Neural cell (in vitro differentiated cells): ENCODE results near the gene PIK3C2G. TPM values are rescaled to one million over a fixed set of nuclear protein-coding genes. Genes with fewer than 3 reads are reported as not detected.

Experiments
- H2AFZ ChIP-seq: fragments of 200-600, 300-800 bp; sonication (generic), shearing (Covaris generic); 2 replicates; pipeline ENCODE4 v1.6.0; 2014; ENCODE audit warnings: low read depth, mild to moderate bottlenecking, antibody characterized with exemption, low read length, moderate library complexity
- H3F3A ChIP-seq: fragments of 200-600 bp; shearing (Covaris generic); 2 replicates; pipeline ENCODE4 v1.6.1; 2016; ENCODE audit warnings: mild to moderate bottlenecking, moderate library complexity, mixed read lengths, antibody characterized with exemption, low read length; ENCODE audit not compliant: insufficient read depth, poor library complexity, severe bottlenecking
- H3K27ac ChIP-seq: fragments of 200-600, 300-800 bp; sonication (generic), shearing (Covaris generic); 2 replicates; pipeline ENCODE4 v1.5.1; 2014; ENCODE audit warnings: mild to moderate bottlenecking, low read length, moderate library complexity
- H3K27me3 ChIP-seq: fragments of 300-800, 200-600 bp; sonication (generic), shearing (Covaris generic); 2 replicates; pipeline ENCODE4 v1.6.0; 2014; ENCODE audit warnings: mild to moderate bottlenecking, low read depth, low read length, moderate library complexity; ENCODE audit not compliant: insufficient read depth
- H3K36me3 ChIP-seq: fragments of 300-800, 200-600 bp; sonication (generic), shearing (Covaris generic); 2 replicates; pipeline ENCODE4 v1.5.1; 2014; ENCODE audit warnings: mild to moderate bottlenecking, antibody characterized with exemption, low read length, moderate library complexity; ENCODE audit not compliant: insufficient read depth
- H3K4me2 ChIP-seq: fragments of 300-800, 200-600 bp; sonication (generic), shearing (Covaris generic); 2 replicates; pipeline ENCODE4 v1.6.0; 2014; ENCODE audit warnings: mild to moderate bottlenecking, low read length
- H3K4me3 ChIP-seq: fragments of 300-800, 200-600 bp; sonication (generic), shearing (Covaris generic); 2 replicates; pipeline ENCODE4 v1.5.1; 2014; ENCODE audit warnings: mild to moderate bottlenecking, low read length, moderate library complexity
- H3K79me2 ChIP-seq: fragments of 200-600 bp; shearing (Covaris generic); replicated peaks from 2 replicates; pipeline ENCODE4 v1.6.0; 2014; ENCODE audit warnings: mild to moderate bottlenecking, low read length, moderate library complexity; ENCODE audit not compliant: insufficient read depth
- H3K9ac ChIP-seq: fragments of 300-800, 200-600 bp; sonication (generic), shearing (Covaris generic); 2 replicates; pipeline ENCODE4 v1.6.1; 2016; ENCODE audit warnings: mild to moderate bottlenecking, low read length, mixed read lengths
- H3K9me2 ChIP-seq: fragments of 200-600 bp; shearing (Covaris generic); 2 replicates; pipeline ENCODE4 v1.6.1; 2016; ENCODE audit warnings: mild to moderate bottlenecking, low read length, mixed read lengths; ENCODE audit not compliant: insufficient read depth
- H3K9me3 ChIP-seq: fragments of 200-600, 300-800 bp; sonication (generic), shearing (Covaris generic); 2 replicates; pipeline ENCODE4 v1.6.1; 2016; ENCODE audit warnings: mild to moderate bottlenecking, mixed run types, low read length, moderate library complexity, mixed read lengths
- H4K20me1 ChIP-seq: fragments of 200-600 bp; shearing (Covaris generic); 2 replicates; pipeline ENCODE4 v1.6.1; 2016; ENCODE audit warnings: mild to moderate bottlenecking, mixed run types; ENCODE audit not compliant: insufficient read depth
- CTCF ChIP-seq: fragments of 450-650 bp; IDR thresholded peaks from 2 replicates; pipeline ENCODE4 v1.5.1; 2014; ENCODE audit warnings: antibody characterized with exemption, mild to moderate bottlenecking, moderate library complexity; ENCODE audit not compliant: poor library complexity, severe bottlenecking
- EP300 ChIP-seq: fragments of 450-650 bp; conservative IDR thresholded peaks from 2 replicates; pipeline ENCODE4 v1.6.1; 2014; ENCODE audit warnings: antibody characterized with exemption, mild to moderate bottlenecking, moderate library complexity; ENCODE audit not compliant: poor library complexity, severe bottlenecking
- EZH2 ChIP-seq: fragments of 200-600, 300-800 bp; shearing (Covaris generic), sonication (generic); IDR thresholded peaks from 2 replicates; pipeline ENCODE4 v1.6.1; 2014; ENCODE audit warnings: antibody characterized with exemption, low read length, borderline replicate concordance, mild to moderate bottlenecking; ENCODE audit not compliant: insufficient read depth, poor library complexity, severe bottlenecking
- MXI1 ChIP-seq: fragments of 450-650 bp; conservative IDR thresholded peaks from 2 replicates; pipeline ENCODE4 v1.6.1; 2014; ENCODE audit warnings: antibody characterized with exemption, mild to moderate bottlenecking; ENCODE audit not compliant: poor library complexity, severe bottlenecking
- POLR2AphosphoS5 ChIP-seq: IDR thresholded peaks from 2 replicates; pipeline ENCODE4 v1.6.1; 2012
- RAD21 ChIP-seq: fragments of 450-650 bp; conservative IDR thresholded peaks from 2 replicates; pipeline ENCODE4 v1.6.1; 2014; ENCODE audit warnings: antibody characterized with exemption, mild to moderate bottlenecking, moderate library complexity
- SMC3 ChIP-seq: fragments of 450-650 bp; conservative IDR thresholded peaks from 2 replicates; pipeline ENCODE4 v1.6.1; 2014; ENCODE audit warnings: antibody characterized with exemption, mild to moderate bottlenecking, moderate library complexity; ENCODE audit not compliant: poor library complexity
- TAF1 ChIP-seq: IDR thresholded peaks from 2 replicates; pipeline ENCODE4 v1.6.1; 2012; ENCODE audit warnings: low read depth
- polyA plus RNA-seq: library from polyadenylated mRNA; depleted of rRNA; stranded (reverse); fragments of >200 nt; gene quantifications from 2 replicates; pipeline ENCODE4 v1.2.3, GENCODE V29; 2014
- TF ChIP-seq, protein P1 (sequence below): IDR thresholded peaks from 2 replicates; pipeline ENCODE4 v1.6.1; 2012; ENCODE audit warnings: borderline replicate concordance

PIK3C2G gene
- polyA plus RNA-seq, 1 donor from 2014 or later, result not detected

- no peaks in the 10 kb centered on the region for H3K9me3 ChIP-seq
- H3K9me2 ChIP-seq, result no peaks in the 10 kb centered on the region
- H3K27me3 ChIP-seq, result no peaks in the 10 kb centered on the region
- H3K4me2 ChIP-seq, result no peak overlapping the region
- no peaks in the 10 kb centered on the region for H3F3A ChIP-seq
- TF ChIP-seq POLR2AphosphoS5, result no peak
- no peak for TF ChIP-seq MXI1
- TF ChIP-seq TAF1, result no peak
- no peak for TF ChIP-seq EP300
- TF ChIP-seq RAD21, result no peak
- no peak for TF ChIP-seq SMC3
- no peak for TF ChIP-seq CTCF
- TF ChIP-seq, protein P1, sequence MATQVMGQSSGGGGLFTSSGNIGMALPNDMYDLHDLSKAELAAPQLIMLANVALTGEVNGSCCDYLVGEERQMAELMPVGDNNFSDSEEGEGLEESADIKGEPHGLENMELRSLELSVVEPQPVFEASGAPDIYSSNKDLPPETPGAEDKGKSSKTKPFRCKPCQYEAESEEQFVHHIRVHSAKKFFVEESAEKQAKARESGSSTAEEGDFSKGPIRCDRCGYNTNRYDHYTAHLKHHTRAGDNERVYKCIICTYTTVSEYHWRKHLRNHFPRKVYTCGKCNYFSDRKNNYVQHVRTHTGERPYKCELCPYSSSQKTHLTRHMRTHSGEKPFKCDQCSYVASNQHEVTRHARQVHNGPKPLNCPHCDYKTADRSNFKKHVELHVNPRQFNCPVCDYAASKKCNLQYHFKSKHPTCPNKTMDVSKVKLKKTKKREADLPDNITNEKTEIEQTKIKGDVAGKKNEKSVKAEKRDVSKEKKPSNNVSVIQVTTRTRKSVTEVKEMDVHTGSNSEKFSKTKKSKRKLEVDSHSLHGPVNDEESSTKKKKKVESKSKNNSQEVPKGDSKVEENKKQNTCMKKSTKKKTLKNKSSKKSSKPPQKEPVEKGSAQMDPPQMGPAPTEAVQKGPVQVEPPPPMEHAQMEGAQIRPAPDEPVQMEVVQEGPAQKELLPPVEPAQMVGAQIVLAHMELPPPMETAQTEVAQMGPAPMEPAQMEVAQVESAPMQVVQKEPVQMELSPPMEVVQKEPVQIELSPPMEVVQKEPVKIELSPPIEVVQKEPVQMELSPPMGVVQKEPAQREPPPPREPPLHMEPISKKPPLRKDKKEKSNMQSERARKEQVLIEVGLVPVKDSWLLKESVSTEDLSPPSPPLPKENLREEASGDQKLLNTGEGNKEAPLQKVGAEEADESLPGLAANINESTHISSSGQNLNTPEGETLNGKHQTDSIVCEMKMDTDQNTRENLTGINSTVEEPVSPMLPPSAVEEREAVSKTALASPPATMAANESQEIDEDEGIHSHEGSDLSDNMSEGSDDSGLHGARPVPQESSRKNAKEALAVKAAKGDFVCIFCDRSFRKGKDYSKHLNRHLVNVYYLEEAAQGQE, result no peak
- TF ChIP-seq EZH2, result no peak
- H3K36me3 ChIP-seq, result no peaks in the 10 kb centered on the region
- no peaks in the 10 kb centered on the region for H4K20me1 ChIP-seq
- no peak overlapping the region for H3K9ac ChIP-seq
- no peak overlapping the region for H3K4me3 ChIP-seq
- H2AFZ ChIP-seq, result no peak overlapping the region
- H3K79me2 ChIP-seq, result no peaks in the 10 kb centered on the region
- no peak overlapping the region for H3K27ac ChIP-seq
These were observed 18.8 kb upstream of the PIK3C2G start for GRCh38 chr12:18242380-18243089.

DNA sequence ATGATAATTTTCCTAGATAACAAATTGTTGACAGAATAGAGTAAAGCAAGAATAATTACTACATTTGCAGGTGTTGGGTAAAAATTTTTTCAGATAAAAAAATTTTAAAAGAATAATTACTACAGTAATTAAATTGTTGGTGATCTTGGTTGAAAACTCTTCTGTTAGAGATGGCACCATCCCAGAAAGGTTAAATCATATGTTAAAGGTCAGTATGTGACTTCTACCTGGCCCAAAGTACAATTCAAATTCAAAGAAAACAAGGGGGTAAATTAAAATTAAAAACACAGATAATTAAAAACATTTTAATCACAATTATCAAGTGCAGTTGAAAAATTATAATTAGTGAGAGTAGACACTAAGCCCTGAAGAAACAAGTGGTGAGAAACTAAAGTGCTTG lies 18.1 kb upstream of the PIK3C2G start:
- no peak overlapping the region for H3K27ac ChIP-seq
- no peak overlapping the region for H3K4me3 ChIP-seq
- TF ChIP-seq MXI1, result no peak
- TF ChIP-seq, protein P1, result no peak
- no peak for TF ChIP-seq POLR2AphosphoS5
- TF ChIP-seq CTCF, result no peak
- TF ChIP-seq EZH2, result no peak
- no peak for TF ChIP-seq TAF1
- TF ChIP-seq RAD21, result no peak
- H3K36me3 ChIP-seq, result no peaks in the 10 kb centered on the region
- no peak overlapping the region for H2AFZ ChIP-seq
- H3F3A ChIP-seq, result no peaks in the 10 kb centered on the region
- H4K20me1 ChIP-seq, result no peaks in the 10 kb centered on the region
- H3K9me2 ChIP-seq, result no peaks in the 10 kb centered on the region
- no peaks in the 10 kb centered on the region for H3K9me3 ChIP-seq
- no peaks in the 10 kb centered on the region for H3K27me3 ChIP-seq
- no peaks in the 10 kb centered on the region for H3K79me2 ChIP-seq
- no peak overlapping the region for H3K9ac ChIP-seq
- no peak overlapping the region for H3K4me2 ChIP-seq
